SK-N-SH treated with all-trans-retinoic acid at 6 μM for 48 hours (cell line): Measurements from ENCODE around the gene NSD2.

Experiments
- ARNTL ChIP-seq: fragments of 450-650 bp; formaldehyde crosslinking; IDR thresholded peaks from 2 replicates; pipeline ENCODE4 v1.5.0; 2020; ENCODE audit warnings: low read depth, mild to moderate bottlenecking, moderate library complexity, borderline replicate concordance
- ESRRG ChIP-seq: fragments of 250-450 bp; sonication (Bioruptor Pico); IDR thresholded peaks from 2 replicates; pipeline ENCODE4 v1.6.1; 2021; ENCODE audit warnings: mild to moderate bottlenecking
- ISL1 ChIP-seq: fragments of 250-450 bp; sonication (Bioruptor Pico); IDR thresholded peaks from 2 replicates; pipeline ENCODE4 v2.1.2; 2022; ENCODE audit warnings: mild to moderate bottlenecking, moderate library complexity
- PATZ1 ChIP-seq: fragments of 250-450 bp; sonication (Bioruptor Pico); IDR thresholded peaks from 2 replicates; pipeline ENCODE4 v1.8.0; 2020; ENCODE audit warnings: mild to moderate bottlenecking, moderate library complexity, borderline replicate concordance
- TCF4 ChIP-seq: fragments of 250-450 bp; sonication (Bioruptor Pico); IDR thresholded peaks from 2 replicates; pipeline ENCODE4 v1.8.0; 2021; ENCODE audit warnings: mild to moderate bottlenecking, moderate library complexity, borderline replicate concordance
- ZFP3 ChIP-seq: fragments of 250-450 bp; sonication (Bioruptor Pico); IDR thresholded peaks from 2 replicates; pipeline ENCODE4 v1.5.0; 2020; ENCODE audit warnings: mild to moderate bottlenecking, moderate library complexity
- ZFP30 ChIP-seq: fragments of 450-650 bp; formaldehyde crosslinking; IDR thresholded peaks from 2 replicates; pipeline ENCODE4 v1.5.0; 2022; ENCODE audit warnings: mild to moderate bottlenecking, moderate library complexity

- TF ChIP-seq TCF4 (CRISPR knock-in tag) (no peak), ISL1 (CRISPR knock-in tag) (no peak), PATZ1 (CRISPR knock-in tag) (no peak), ARNTL (CRISPR knock-in tag) (no peak), ZFP3 (no peak), ZFP30 (CRISPR knock-in tag) (no peak), ESRRG (CRISPR knock-in tag) (no peak)
Observed at GRCh38 chr4:1868293-1868692, 2.9 kb upstream of the NSD2 start.
